PC-9 (cell line): ENCODE measurements around the gene RELA.

ENCODE experiments used
- CTCF ChIP-seq: fragments of 200-600 bp; sonication (generic); conservative IDR thresholded peaks from 2 replicates; pipeline ENCODE4 v1.6.1; 2017; ENCODE audit warnings: mixed run types, antibody characterized with exemption, mild to moderate bottlenecking, moderate library complexity
- EZH2 ChIP-seq: fragments of 200-600 bp; sonication (generic); IDR thresholded peaks from 2 replicates; pipeline ENCODE4 v1.8.0; 2017; ENCODE audit warnings: antibody characterized with exemption, low read depth

- TF ChIP-seq CTCF, result no peak
- TF ChIP-seq EZH2, result no peak
Observed at GRCh38 chr11:65646288-65646957, 16.3 kb downstream of the RELA start.
